ENCODE data around the gene NR1I3.

NR1I3 gene

DNA sequence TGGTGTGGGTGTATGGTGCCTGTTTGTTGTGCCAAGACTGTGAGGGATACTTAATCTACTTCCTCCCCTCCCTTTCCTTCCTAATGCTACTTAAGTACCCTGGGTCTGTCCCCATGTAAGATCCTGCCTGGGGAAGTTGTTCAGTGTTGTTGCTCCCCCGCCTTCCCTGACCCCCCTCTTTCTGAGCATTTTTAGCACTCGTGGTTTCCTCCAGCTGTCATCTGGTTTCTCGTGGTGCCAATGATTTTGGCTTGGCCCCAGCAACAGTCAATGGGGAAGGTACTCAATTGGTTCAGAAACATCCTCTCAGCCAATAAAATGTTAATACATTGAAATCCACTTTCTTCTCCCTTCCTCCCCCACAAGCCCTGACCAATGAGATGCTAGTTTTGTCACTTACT is 52.7 kb downstream of the NR1I3 start:
- TF ChIP-seq, protein P1, sequence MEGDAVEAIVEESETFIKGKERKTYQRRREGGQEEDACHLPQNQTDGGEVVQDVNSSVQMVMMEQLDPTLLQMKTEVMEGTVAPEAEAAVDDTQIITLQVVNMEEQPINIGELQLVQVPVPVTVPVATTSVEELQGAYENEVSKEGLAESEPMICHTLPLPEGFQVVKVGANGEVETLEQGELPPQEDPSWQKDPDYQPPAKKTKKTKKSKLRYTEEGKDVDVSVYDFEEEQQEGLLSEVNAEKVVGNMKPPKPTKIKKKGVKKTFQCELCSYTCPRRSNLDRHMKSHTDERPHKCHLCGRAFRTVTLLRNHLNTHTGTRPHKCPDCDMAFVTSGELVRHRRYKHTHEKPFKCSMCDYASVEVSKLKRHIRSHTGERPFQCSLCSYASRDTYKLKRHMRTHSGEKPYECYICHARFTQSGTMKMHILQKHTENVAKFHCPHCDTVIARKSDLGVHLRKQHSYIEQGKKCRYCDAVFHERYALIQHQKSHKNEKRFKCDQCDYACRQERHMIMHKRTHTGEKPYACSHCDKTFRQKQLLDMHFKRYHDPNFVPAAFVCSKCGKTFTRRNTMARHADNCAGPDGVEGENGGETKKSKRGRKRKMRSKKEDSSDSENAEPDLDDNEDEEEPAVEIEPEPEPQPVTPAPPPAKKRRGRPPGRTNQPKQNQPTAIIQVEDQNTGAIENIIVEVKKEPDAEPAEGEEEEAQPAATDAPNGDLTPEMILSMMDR (IDR thresholded peaks at IDR 0.05; ENCODE audit: low read depth, low read length): no peak
- TF ChIP-seq MYC (IDR thresholded peaks at IDR 0.05; ENCODE audit: low read depth, low read length) (no peak), POLR2A (IDR thresholded peaks at IDR 0.05; ENCODE audit: extremely low read depth, insufficient read length) (no peak)
- TF ChIP-seq, protein P2, sequence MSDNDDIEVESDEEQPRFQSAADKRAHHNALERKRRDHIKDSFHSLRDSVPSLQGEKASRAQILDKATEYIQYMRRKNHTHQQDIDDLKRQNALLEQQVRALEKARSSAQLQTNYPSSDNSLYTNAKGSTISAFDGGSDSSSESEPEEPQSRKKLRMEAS (IDR thresholded peaks at IDR 0.05; ENCODE audit: low read depth, low read length): peak; percentile 66
- peak; percentile 87 for DNase-seq (ENCODE audit: low read depth)
- no peak overlapping the region for H3K4me3 ChIP-seq (ENCODE audit: low read depth, low read length)

DNA sequence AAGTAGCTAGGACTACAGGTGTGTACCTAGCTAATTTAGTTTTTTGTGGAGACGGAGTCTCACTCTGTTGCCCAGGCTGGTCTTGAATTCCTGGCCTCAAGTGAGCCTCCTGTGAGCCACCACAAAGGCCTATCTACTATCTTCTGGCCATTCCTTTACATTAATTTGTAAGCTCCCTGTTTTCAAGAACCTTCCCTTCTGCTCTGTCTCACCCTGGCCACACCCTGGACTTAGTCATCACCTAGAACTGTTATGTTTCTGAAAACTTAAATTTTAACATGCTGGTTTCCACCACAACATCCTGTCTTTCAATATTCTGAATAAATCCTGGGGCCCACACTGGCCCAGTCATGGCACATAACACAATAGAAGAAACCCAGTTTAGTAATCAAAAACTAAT is 55.8 kb downstream of the NR1I3 start:
- H3K4me3 ChIP-seq (ENCODE audit: low read depth, low read length): no peak overlapping the region
- TF ChIP-seq, protein P1 (IDR thresholded peaks at IDR 0.05; ENCODE audit: low read depth, low read length): no peak
- TF ChIP-seq POLR2A (IDR thresholded peaks at IDR 0.05; ENCODE audit: extremely low read depth, insufficient read length) (no peak), MYC (IDR thresholded peaks at IDR 0.05; ENCODE audit: low read depth, low read length) (no peak)
- TF ChIP-seq, protein P2 (IDR thresholded peaks at IDR 0.05; ENCODE audit: low read depth, low read length): no peak

DNA sequence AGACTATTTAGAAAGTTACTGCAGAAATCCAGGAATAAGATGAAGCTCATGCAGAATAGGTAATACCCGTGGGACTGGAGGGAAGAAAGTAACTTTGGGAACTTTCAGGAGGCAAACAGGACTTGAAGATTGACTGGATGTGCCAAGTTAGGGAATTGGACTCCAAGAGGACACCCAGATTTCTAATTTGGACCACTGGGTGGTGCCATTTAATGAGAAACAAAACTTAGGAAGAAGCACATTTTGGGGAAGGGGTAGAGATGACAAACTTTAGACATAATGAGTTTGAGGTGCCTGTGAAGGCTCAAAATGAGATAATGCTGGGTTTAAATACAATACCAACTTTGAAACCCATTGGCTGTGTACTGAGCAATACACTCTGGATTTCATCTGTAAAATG is 57.4 kb downstream of the NR1I3 start:
- no peak for TF ChIP-seq POLR2A (IDR thresholded peaks at IDR 0.05; ENCODE audit: extremely low read depth, insufficient read length)
- TF ChIP-seq, protein P1 (IDR thresholded peaks at IDR 0.05; ENCODE audit: low read depth, low read length): peak; percentile 37
- DNase-seq (ENCODE audit: low read depth): peak; percentile 62
- no peak overlapping the region for H3K4me3 ChIP-seq (ENCODE audit: low read depth, low read length)

More for the DNA sequence above, 55.8 kb downstream of the NR1I3 start:
- DNase-seq (ENCODE audit: low read depth): peak; percentile 63

DNA sequence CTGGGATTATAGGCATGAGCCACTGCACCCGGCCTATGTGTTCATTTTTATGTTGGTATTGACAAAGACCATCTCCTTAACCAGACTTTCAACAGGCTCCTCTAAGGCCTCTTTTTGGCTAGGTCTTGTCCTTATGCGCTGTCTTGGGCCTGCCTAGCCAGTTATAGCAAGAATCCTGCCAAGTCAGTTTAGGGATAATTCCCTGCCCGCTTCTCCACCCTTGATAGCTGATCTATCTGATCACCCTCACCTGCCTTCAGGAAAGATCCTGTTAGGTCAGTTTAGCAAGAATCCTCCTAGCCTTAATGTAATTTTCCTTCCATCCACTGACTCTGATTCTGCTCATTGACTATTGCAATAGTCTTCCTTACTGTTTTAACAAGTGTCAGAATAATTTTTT is 58.3 kb downstream of the NR1I3 start:
- DNase-seq (ENCODE audit: low read depth): no peak
- TF ChIP-seq POLR2A (IDR thresholded peaks at IDR 0.05; ENCODE audit: extremely low read depth, insufficient read length) (no peak), MYC (IDR thresholded peaks at IDR 0.05; ENCODE audit: low read depth, low read length) (no peak)
- TF ChIP-seq, protein P1 (IDR thresholded peaks at IDR 0.05; ENCODE audit: low read depth, low read length): no peak
- TF ChIP-seq, protein P2 (IDR thresholded peaks at IDR 0.05; ENCODE audit: low read depth, low read length): no peak
- no peak overlapping the region for H3K4me3 ChIP-seq (ENCODE audit: low read depth, low read length)
